GM18870 (cell line): ENCODE results near the gene MOCOS.

Experiments
- ATAC-seq: cut with Tn5 transposase; IDR thresholded peaks from one replicate; pipeline ENCODE4 v1.9.1; 2021; ENCODE audit warnings: moderate library complexity; ENCODE audit not compliant: unreplicated experiment

The MOCOS gene

GRCh38 chr18:36299015-36299414, 111.7 kb downstream of the MOCOS start:
- no peak for ATAC-seq

- no peak for ATAC-seq
These were observed 112.9 kb downstream of the MOCOS start for GRCh38 chr18:36300211-36300610.

GRCh38 chr18:36301884-36302283, 114.6 kb downstream of the MOCOS start:
- no peak for ATAC-seq

- ATAC-seq = no peak
These were observed 115.4 kb downstream of the MOCOS start for GRCh38 chr18:36302676-36303075.

GRCh38 chr18:36303211-36303844, 116.0 kb downstream of the MOCOS start:
- ATAC-seq = no peak

- ATAC-seq = no peak
These were observed 117.4 kb downstream of the MOCOS start for GRCh38 chr18:36304723-36305122.

- ATAC-seq = no peak
These were observed 118.1 kb downstream of the MOCOS start for GRCh38 chr18:36305375-36305774.

GRCh38 chr18:36307513-36307912, 120.2 kb downstream of the MOCOS start:
- ATAC-seq = no peak

- no peak for ATAC-seq
These were observed 121.6 kb downstream of the MOCOS start for GRCh38 chr18:36308711-36309435.

- no peak for ATAC-seq
These were observed 122.4 kb downstream of the MOCOS start for GRCh38 chr18:36309436-36310391.

- ATAC-seq = no peak
These were observed 123.8 kb downstream of the MOCOS start for GRCh38 chr18:36311026-36311570.

GRCh38 chr18:36312806-36313395, 125.6 kb downstream of the MOCOS start:
- no peak for ATAC-seq

- ATAC-seq = no peak
These were observed 126.8 kb downstream of the MOCOS start for GRCh38 chr18:36314098-36314497.

- no peak for ATAC-seq
These were observed 127.5 kb downstream of the MOCOS start for GRCh38 chr18:36314754-36315153.

- ATAC-seq = no peak
These were observed 128.4 kb downstream of the MOCOS start for GRCh38 chr18:36315736-36316135.

GRCh38 chr18:36316246-36316645, 128.9 kb downstream of the MOCOS start:
- no peak for ATAC-seq
